22Rv1 (cell line): ENCODE results near the gene ATP9A.

Experiments used
- H3K27ac ChIP-seq: fragments of 450-650 bp; 2 replicates; pipeline ENCODE4 v1.5.1; 2017
- ZFX ChIP-seq: fragments of 450-650 bp; IDR thresholded peaks from 2 replicates; pipeline ENCODE4 v1.6.1; 2017; ENCODE audit warnings: antibody characterized with exemption, borderline replicate concordance
- TF ChIP-seq, protein P1 (sequence below): fragments of 450-650 bp; IDR thresholded peaks from 2 replicates; pipeline ENCODE4 v1.5.1; 2017; ENCODE audit warnings: mild to moderate bottlenecking

The ATP9A gene

GRCh38 chr20:51578145-51578459 lies 190.1 kb downstream of the ATP9A start:
- no peak overlapping the region for H3K27ac ChIP-seq
- TF ChIP-seq, protein P1, sequence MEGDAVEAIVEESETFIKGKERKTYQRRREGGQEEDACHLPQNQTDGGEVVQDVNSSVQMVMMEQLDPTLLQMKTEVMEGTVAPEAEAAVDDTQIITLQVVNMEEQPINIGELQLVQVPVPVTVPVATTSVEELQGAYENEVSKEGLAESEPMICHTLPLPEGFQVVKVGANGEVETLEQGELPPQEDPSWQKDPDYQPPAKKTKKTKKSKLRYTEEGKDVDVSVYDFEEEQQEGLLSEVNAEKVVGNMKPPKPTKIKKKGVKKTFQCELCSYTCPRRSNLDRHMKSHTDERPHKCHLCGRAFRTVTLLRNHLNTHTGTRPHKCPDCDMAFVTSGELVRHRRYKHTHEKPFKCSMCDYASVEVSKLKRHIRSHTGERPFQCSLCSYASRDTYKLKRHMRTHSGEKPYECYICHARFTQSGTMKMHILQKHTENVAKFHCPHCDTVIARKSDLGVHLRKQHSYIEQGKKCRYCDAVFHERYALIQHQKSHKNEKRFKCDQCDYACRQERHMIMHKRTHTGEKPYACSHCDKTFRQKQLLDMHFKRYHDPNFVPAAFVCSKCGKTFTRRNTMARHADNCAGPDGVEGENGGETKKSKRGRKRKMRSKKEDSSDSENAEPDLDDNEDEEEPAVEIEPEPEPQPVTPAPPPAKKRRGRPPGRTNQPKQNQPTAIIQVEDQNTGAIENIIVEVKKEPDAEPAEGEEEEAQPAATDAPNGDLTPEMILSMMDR, result no peak
- no peak for TF ChIP-seq ZFX

DNA sequence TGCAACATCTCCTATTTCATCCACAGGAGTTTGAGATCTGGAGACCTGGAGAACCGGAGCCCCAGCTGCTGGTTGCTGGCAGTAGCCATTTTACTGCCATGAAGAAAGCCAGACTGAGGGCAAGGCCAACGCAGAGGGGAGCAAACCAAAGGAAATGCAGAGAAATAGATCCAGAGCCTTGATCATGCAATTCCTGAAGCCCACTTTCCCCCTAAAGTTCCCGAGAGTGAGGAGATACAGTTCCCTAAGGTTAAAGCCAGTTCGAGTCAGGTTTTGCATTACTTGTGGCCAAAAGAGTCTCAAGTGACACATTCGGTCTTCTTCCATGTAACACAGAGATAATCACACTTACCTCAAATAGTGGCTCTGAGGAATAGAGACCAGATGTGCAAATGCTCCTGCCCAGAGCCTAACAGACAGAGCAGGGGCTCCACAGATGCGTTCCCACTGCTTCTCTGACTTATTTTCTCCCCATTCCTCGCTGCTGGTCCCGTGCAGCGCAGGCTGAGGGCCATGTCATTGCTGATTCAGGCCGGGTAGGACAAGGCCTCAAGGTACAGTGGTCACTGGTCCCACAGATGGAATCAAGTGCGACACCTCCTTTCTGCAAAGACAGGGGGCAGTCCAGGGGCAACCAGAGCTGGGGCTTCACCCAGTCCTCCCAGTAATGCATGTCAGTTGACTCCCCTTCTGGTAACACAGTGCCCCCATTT lies 190.6 kb downstream of the ATP9A start:
- no peak overlapping the region for H3K27ac ChIP-seq
- TF ChIP-seq ZFX, result no peak
- TF ChIP-seq, protein P1, result no peak

- H3K27ac ChIP-seq, result no peak overlapping the region
- no peak for TF ChIP-seq ZFX
- TF ChIP-seq, protein P1, result no peak
These were observed 192.7 kb downstream of the ATP9A start for GRCh38 chr20:51575486-51575885.

DNA sequence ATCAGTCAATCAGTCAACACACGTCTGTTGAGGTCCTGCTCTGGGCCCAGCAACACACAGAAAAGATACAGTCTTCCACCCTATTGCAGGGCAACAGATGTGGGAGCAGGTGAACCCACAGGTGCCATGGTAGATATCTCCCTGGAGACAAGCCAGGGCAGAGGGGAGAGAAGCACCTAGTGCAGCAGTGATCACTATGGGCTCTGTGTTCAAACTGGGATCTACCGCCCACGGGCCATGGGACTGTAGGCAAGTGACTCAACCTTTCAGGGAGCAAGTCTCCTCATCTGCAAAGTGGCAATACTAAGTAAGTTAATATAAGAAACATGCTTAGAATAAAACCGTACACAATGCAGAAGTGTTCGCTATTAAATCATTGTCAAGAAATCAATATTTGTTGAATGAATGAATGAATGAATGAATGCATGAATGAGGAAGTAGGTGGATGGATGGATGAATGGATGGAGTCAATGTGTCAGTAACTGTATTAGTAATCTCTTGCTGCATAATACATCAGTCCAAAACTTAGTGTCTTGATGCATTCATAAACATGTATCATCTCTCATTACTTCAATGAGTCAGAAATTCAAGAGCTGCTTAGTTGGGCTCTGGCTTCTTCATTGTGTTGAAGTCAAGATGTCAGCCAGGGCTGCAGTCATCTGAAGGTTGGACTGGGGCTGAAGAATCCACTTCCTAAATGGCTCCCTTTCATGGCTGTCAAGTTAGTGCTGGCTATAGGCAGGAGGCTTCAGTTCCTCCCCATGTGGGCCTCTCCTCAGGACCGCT lies 193.7 kb downstream of the ATP9A start:
- TF ChIP-seq, protein P1, result no peak
- no peak for TF ChIP-seq ZFX

DNA sequence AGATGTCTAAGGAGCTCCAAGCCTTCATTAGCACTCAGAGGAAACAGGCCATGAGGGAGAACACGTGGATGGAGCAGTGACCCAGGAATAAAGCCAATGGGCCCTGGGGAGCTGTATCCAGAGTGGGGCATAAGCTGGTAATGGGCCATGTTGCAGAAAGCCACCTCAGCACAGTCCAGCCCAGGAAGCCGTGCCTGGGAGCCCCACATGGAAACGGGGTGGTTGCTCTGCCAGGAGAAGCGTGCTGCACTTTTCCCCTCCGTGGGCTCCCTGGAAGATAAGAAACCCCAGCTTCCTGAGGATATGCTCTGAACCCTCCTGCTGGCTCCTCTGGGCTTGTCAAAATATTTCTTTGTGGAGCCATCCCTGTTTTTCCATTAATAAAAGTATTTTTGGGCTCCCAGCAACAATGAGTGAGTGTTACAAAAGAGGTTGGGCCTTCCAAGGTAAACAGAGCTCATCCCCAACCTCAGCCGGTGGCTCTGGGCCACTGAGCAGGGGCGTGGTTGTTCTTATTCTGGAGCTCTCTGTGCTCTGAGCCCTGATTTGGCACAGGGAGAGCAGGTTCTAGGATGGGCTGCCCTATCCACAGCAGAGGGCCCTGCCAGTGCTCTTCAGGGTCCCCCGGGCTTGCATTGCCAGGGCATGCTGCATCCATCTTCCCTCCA lies 194.5 kb downstream of the ATP9A start:
- H3K27ac ChIP-seq, result no peak overlapping the region
- TF ChIP-seq, protein P1, result no peak
- no peak for TF ChIP-seq ZFX

More for the DNA sequence above, 193.7 kb downstream of the ATP9A start:
- H3K27ac ChIP-seq, result no peak overlapping the region

GRCh38 chr20:51571460-51571794 lies 196.8 kb downstream of the ATP9A start:
- H3K27ac ChIP-seq, result no peak overlapping the region
- TF ChIP-seq, protein P1, result no peak
- TF ChIP-seq ZFX, result no peak
